ENCODE data around the gene ZSCAN32.

Gene ZSCAN32

GRCh38 chr16:3400779-3401688 is at the start of gene ZSCAN32, which contains the start of gene ZNF174:
Gene ZSCAN32 (minus strand): TSS chr16:3401004. CDS start chr16:3397557, 3,447 bp downstream.
Gene ZNF174 (plus strand): TSS chr16:3401215. CDS start chr16:3402005, 790 bp downstream.
- intact Hi-C loops (cut with DNase I), result loop anchor here (2.0 to 10.0 kb wide), 2 partner anchors 56 to 106 kb away; no protein-coding TSS in a partner anchor
- peak; percentile 97 to 100 (median 99) for DNase-seq

GRCh38 chr16:3444032-3444388 is 43.2 kb upstream of the ZSCAN32 start:
- intact Hi-C loops (cut with DNase I), result no loop called here
- DNase-seq, result peak in 22 of 42 donors; percentile 19 to 69 (median 41)

GRCh38 chr16:3443108-3444031 is 42.6 kb upstream of the ZSCAN32 start, which contains the start of the genes NAA60 and ZNF597:
Gene NAA60 (plus strand): TSS chr16:3443680. CDS start chr16:3476228, 32,548 bp downstream.
Gene ZNF597 (minus strand): TSS chr16:3443504. CDS start chr16:3443153, 351 bp downstream.
- peak; percentile 74 to 94 (median 87) for DNase-seq
- intact Hi-C loops (cut with DNase I), result no loop called here

GRCh38 chr16:3439637-3440036 is 38.8 kb upstream of the ZSCAN32 start:
- DNase-seq, result no peak
- intact Hi-C loops (cut with DNase I), result no loop called here

- intact Hi-C loops (cut with DNase I), result no loop called here
- no peak for DNase-seq
Observed at GRCh38 chr16:3434373-3434772, 33.6 kb upstream of the ZSCAN32 start.

GRCh38 chr16:3431779-3432219 is 31.0 kb upstream of the ZSCAN32 start:
- DNase-seq, result peak in 40 of 42 donors; percentile 29 to 75 (median 52)
- intact Hi-C loops (cut with DNase I), result no loop called here

- intact Hi-C loops (cut with DNase I), result no loop called here
- peak in 22 of 42 donors; percentile 5 to 57 (median 21) for DNase-seq
Observed at GRCh38 chr16:3413730-3414379, 13.1 kb upstream of the ZSCAN32 start.

- intact Hi-C loops (cut with DNase I), result loop anchor here (10.0 kb wide), 1 partner anchor 114 kb away; no protein-coding TSS in a partner anchor
- no peak for DNase-seq
Observed at GRCh38 chr16:3408561-3409197, 7.9 kb upstream of the ZSCAN32 start.

GRCh38 chr16:3401719-3402397 is 1.1 kb upstream of the ZSCAN32 start:
- intact Hi-C loops (cut with DNase I), result loop anchor here (2.0 to 10.0 kb wide), 2 partner anchors 55 to 107 kb away; no protein-coding TSS in a partner anchor
- peak in 3 of 42 donors; percentile 9 to 39 (median 17) for DNase-seq

GRCh38 chr16:3400446-3400778 is 392 bp downstream of the ZSCAN32 start:
- intact Hi-C loops (cut with DNase I), result loop anchor here (2.0 to 10.0 kb wide), 2 partner anchors 56 to 106 kb away; no protein-coding TSS in a partner anchor
- DNase-seq, result no peak

GRCh38 chr16:3389663-3390338 is 11.0 kb downstream of the ZSCAN32 start:
- DNase-seq, result no peak
- intact Hi-C loops (cut with DNase I), result no loop called here

- intact Hi-C loops (cut with DNase I), result no loop called here
- DNase-seq, result no peak
Observed at GRCh38 chr16:3388325-3388724, 12.5 kb downstream of the ZSCAN32 start.

- intact Hi-C loops (cut with DNase I), result no loop called here
- no peak for DNase-seq
Observed at GRCh38 chr16:3383045-3383448, 17.8 kb downstream of the ZSCAN32 start.

- DNase-seq, result no peak
- intact Hi-C loops (cut with DNase I), result no loop called here
Observed at GRCh38 chr16:3377917-3378316, 22.9 kb downstream of the ZSCAN32 start.

GRCh38 chr16:3375680-3376079 is 25.1 kb downstream of the ZSCAN32 start:
- intact Hi-C loops (cut with DNase I), result no loop called here
- no peak for DNase-seq

- no peak for DNase-seq
- intact Hi-C loops (cut with DNase I), result no loop called here
Observed at GRCh38 chr16:3369073-3369472, 31.7 kb downstream of the ZSCAN32 start.
